Stomach (tissue), 9 donors: Measurements from ENCODE around the gene CXCR5. TPM values are rescaled to one million over a fixed set of nuclear protein-coding genes. Genes with fewer than 3 reads are reported as not detected.

Source experiments
- DNase-seq, 2 donors: peaks; one replicate each; pipeline versions ENCODE4 v3.0.0 to v3.0.0-alpha.2; 2013 to 2019
- H3K27ac ChIP-seq, 5 donors: fragments of 200-600 bp in 4 of 5; sonication (generic) in 4 of 5; one replicate each; pipeline ENCODE4 v1.5.1; 2013 to 2019; ENCODE audit warnings: mild to moderate bottlenecking in 1 of 5, moderate library complexity in 1 of 5
- H3K27me3 ChIP-seq, 3 donors: fragments of 200-600 bp; sonication (generic); one replicate each; pipeline ENCODE4 v1.5.1; 2017 to 2019; ENCODE audit warnings: mixed run types in 1 of 3
- H3K36me3 ChIP-seq, 4 donors: fragments of 200-600 bp; sonication (generic); 1 replicate in 3 of 4; 2 replicates in 1 of 4; pipeline ENCODE4 v1.5.1; 2016 to 2019
- H3K4me1 ChIP-seq, 4 donors: fragments of 200-600 bp; sonication (generic); one replicate each; pipeline ENCODE4 v1.5.1; 2016 to 2019
- H3K4me3 ChIP-seq, 4 donors: fragments of 200-600 bp; sonication (generic) in 3 of 4; one replicate each; pipeline ENCODE4 v1.5.1; 2016 to 2019; ENCODE audit warnings: mild to moderate bottlenecking in 1 of 4
- H3K9me3 ChIP-seq, 4 donors: fragments of 200-600 bp; sonication (generic); one replicate each; pipeline ENCODE4 v1.5.1; 2016 to 2019
- EP300 ChIP-seq: sonication (generic); formaldehyde crosslinking; IDR thresholded peaks from one replicate; pipeline ENCODE4 v1.6.1; 2017; ENCODE audit warnings: antibody characterized with exemption
- POLR2A ChIP-seq, 4 donors: fragments of 450-650 bp; IDR thresholded peaks; one replicate each; pipeline ENCODE4 v1.6.1; 2016; ENCODE audit warnings: antibody characterized with exemption in 4 of 4, control low read depth in 2 of 4, mild to moderate bottlenecking in 1 of 4, moderate library complexity in 1 of 4
- POLR2AphosphoS5 ChIP-seq, 3 donors: sonication (generic); formaldehyde crosslinking; IDR thresholded peaks; one replicate each; pipeline ENCODE4 v1.6.1; 2016; ENCODE audit warnings: antibody characterized with exemption in 3 of 3
- WGBS, 5 donors: extraction: QIAGEN DNeasy Blood & Tissue Kit in 3 of 5; methylation state at CpG; one replicate each; pipeline versions ENCODE4 v1.1.5 to v1.1.7; 2013 to 2018; 5-methylcytosine and 5-hydroxymethylcytosine counted together
- intact Hi-C: fragments of 100-400 bp; cut with DNase I; formaldehyde crosslinking; loops from one replicate; pipeline ENCODE4 v1.15.1; 2023; ENCODE audit warnings: low total_unique reads
- polyA plus RNA-seq, 3 donors: library from polyadenylated mRNA; stranded (reverse); fragments of 200-250 nt; gene quantifications; one replicate each; pipeline ENCODE4 v1.2.3, GENCODE V29; 2013
- total RNA-seq, 5 donors: library from RNA; depleted of rRNA; stranded (reverse); fragments of >200 nt; gene quantifications; one replicate each; pipeline versions ENCODE4 v1.1.0 to v1.2.3, GENCODE V29; 2014 to 2016
- TF ChIP-seq, protein P1 (sequence below), 7 experiments: fragments of 450-650 bp in 4 of 7; fragments of 200-600 bp in 3 of 7; sonication (generic) in 3 of 7; IDR thresholded peaks; one replicate each; pipeline ENCODE4 v1.5.1; 2016 to 2019; ENCODE audit warnings: antibody characterized with exemption in 7 of 7, control low read depth in 2 of 7, mild to moderate bottlenecking in 1 of 7
- donor health status: healthy with polysubstance abuse.
- donor health status: Bipolar disorder and iron deficiency.
- donor health status: healthy.

CXCR5 gene
- total and polyA plus RNA-seq, 8 donors, result 0.12 to 0.60 (median 0.15) TPM; not detected in 4

DNA sequence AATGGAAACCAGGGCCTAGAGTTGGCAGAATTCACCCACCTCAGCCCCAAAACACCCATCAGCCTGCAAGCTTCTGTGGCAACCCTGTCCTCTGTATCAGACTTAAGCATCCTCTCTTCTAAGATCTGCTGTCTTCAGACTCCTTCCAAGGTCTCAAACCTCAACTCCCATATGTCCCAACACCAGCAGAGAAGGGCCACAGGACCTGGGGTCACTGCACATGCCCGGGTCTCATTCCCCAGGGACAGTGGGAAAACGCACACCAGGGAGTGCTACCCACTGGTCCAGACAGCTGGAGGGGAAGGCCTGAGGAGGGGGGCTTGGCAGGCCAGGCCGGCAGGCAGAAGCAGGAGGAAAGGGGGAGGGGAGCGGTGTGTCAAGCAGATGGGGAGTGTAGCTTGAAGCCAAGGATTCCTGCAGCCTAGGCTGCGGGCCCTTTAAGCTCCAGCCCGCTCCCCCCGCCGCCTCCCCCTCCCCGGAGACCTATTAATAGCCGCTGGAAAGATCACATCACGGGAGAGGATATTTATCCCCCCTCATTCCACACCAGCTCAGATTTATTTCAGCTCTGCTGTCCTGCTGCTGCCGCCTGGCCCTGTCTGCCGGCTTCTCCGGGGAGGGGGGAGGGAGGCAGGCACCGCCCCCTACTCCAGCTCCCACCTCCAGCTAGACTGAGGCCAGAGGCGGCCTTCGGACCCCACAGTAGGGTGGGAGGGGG, 25.4 kb downstream of the CXCR5 start:
- intact Hi-C loops, result loop anchor here (2.0 kb wide), 1 partner anchor 20 kb away; no protein-coding TSS in a partner anchor
- peak; percentile 72 to 96 for DNase-seq
- Histone ChIP-seq H3K27ac (peak overlapping the region; percentile 82 to 99 (median 97)), H3K9me3 (no peaks in the 10 kb centered on the region), H3K4me1 (peaks cover 73 to 77% (median 74%) of the 10 kb centered on the region in 4 donors), H3K27me3 (no peaks in the 10 kb centered on the region), H3K36me3 (peaks cover 32 to 47% (median 44%) of the 10 kb centered on the region in 4 donors), H3K4me3 (peak overlapping the region; percentile 36 to 45 (median 39))
- TF ChIP-seq POLR2AphosphoS5 (IDR thresholded peaks at IDR 0.05) (peak; percentile 44 to 55 (median 49)), EP300 (no peak)
- WGBS, 5 donors, result 10 to 19% (median 15%) methylated on average over 16 to 17 of the region's 17 CpGs

DNA sequence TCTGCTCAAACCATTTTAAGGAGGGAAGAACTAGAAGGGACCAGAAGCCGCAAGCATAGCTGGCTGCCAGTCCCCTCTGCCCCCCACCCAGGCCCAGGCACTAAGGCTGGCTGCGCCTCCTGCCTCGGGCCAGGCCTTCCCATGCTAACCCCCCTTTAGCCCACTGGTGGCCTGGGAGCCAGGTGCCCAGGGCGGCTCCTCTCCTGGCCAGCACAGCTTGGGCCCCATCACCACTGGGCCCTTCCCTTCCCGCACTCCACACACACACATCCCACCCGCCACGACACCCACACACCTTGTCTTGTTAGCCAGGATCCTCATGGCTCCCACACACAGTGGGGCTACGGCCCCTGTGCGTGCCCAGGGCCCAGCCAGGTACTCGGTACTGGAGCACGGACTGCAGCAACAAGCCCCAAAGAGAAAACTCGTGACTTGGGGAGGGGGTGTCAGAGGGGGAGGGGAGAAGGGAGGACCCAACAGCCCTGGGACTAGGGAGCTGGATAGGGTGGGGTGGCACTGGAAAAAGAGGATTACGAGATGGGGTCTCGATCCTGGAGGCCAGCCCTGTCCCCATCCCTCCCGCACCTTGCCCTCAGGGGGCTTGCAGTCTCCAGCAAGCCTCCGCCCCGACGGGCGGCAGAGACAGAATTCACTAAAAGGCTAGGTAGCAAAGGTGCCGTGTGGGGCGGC, 26.1 kb downstream of the CXCR5 start:
- no peaks in the 10 kb centered on the region for H3K9me3 ChIP-seq
- peaks cover 27 to 40% (median 37%) of the 10 kb centered on the region in 4 donors for H3K36me3 ChIP-seq
- H3K27ac ChIP-seq, result peak overlapping the region; percentile 82 to 99 (median 97)
- 30 to 45% (median 40%) methylated on average over 16 to 21 of the region's 21 CpGs for WGBS, 5 donors
- no peak for DNase-seq
- intact Hi-C loops, result loop anchor here (2.0 kb wide), 1 partner anchor 19 kb away; no protein-coding TSS in a partner anchor
- peak overlapping the region; percentile 36 to 45 (median 39) for H3K4me3 ChIP-seq
- no peak for TF ChIP-seq POLR2A (IDR thresholded peaks at IDR 0.05)
- TF ChIP-seq POLR2AphosphoS5 (IDR thresholded peaks at IDR 0.05), result no peak
- TF ChIP-seq EP300, result no peak
- TF ChIP-seq, protein P1, sequence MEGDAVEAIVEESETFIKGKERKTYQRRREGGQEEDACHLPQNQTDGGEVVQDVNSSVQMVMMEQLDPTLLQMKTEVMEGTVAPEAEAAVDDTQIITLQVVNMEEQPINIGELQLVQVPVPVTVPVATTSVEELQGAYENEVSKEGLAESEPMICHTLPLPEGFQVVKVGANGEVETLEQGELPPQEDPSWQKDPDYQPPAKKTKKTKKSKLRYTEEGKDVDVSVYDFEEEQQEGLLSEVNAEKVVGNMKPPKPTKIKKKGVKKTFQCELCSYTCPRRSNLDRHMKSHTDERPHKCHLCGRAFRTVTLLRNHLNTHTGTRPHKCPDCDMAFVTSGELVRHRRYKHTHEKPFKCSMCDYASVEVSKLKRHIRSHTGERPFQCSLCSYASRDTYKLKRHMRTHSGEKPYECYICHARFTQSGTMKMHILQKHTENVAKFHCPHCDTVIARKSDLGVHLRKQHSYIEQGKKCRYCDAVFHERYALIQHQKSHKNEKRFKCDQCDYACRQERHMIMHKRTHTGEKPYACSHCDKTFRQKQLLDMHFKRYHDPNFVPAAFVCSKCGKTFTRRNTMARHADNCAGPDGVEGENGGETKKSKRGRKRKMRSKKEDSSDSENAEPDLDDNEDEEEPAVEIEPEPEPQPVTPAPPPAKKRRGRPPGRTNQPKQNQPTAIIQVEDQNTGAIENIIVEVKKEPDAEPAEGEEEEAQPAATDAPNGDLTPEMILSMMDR (IDR thresholded peaks at IDR 0.05), result no peak
- no peaks in the 10 kb centered on the region for H3K27me3 ChIP-seq
- H3K4me1 ChIP-seq, result peaks cover 80 to 84% (median 81%) of the 10 kb centered on the region in 4 donors

DNA sequence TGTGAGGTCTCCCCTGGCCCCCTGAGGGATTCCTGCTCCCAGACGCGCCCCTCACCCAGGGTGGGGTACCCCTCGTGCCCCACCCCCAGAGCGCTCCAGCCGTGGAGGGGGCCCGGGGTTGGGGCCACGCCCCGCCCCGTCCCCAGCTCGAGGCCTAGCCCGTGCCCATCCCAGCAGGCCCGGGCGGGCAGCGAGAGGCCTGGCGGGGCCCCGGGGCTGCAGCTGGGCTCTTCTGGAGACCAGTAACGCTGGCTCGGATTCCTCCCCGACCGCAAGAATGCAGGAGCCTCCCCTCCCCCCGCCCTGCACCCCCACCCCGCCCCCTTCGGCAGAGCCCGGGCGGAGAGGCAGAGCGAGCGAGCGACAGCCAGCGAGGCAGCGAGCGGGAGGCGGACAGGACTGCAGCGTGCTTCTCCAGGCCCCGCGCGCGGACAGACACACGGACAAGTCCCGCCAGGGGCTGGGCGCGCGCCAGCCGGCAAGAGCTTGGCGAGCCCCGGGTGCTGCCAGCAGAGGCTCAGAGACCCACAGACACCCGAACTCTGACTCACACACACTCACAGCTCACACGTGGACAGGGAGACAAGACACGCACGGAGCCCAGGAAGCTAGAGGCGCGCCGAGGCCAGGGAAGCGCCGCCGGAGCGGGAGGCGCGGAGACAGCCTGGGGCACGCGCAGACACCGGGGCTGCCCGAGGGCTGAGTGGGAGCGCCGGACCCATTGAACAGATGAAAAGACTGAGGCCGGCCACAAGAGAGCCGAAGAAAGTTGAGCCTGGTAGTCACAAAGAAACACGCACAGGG, 26.8 kb downstream of the CXCR5 start:
- TF ChIP-seq EP300, result no peak
- peak; percentile 2 to 67 (median 54) for TF ChIP-seq POLR2AphosphoS5 (IDR thresholded peaks at IDR 0.05)
- TF ChIP-seq, protein P1 (IDR thresholded peaks at IDR 0.05), result peak in 1 of 7 experiments; percentile 8
- 5 to 17% (median 10%) methylated on average over 26 to 67 of the region's 67 CpGs for WGBS, 5 donors
- peak; percentile 82 to 91 for DNase-seq
- Histone ChIP-seq H3K27ac (peak overlapping the region; percentile 82 to 99 (median 97)), H3K36me3 (peaks cover 21 to 32% (median 30%) of the 10 kb centered on the region in 4 donors), H3K9me3 (no peaks in the 10 kb centered on the region), H3K27me3 (no peaks in the 10 kb centered on the region), H3K4me1 (peaks cover 87 to 91% (median 89%) of the 10 kb centered on the region in 4 donors), H3K4me3 (peak overlapping the region; percentile 36 to 45 (median 39))
- intact Hi-C loops, result no loop called here

DNA sequence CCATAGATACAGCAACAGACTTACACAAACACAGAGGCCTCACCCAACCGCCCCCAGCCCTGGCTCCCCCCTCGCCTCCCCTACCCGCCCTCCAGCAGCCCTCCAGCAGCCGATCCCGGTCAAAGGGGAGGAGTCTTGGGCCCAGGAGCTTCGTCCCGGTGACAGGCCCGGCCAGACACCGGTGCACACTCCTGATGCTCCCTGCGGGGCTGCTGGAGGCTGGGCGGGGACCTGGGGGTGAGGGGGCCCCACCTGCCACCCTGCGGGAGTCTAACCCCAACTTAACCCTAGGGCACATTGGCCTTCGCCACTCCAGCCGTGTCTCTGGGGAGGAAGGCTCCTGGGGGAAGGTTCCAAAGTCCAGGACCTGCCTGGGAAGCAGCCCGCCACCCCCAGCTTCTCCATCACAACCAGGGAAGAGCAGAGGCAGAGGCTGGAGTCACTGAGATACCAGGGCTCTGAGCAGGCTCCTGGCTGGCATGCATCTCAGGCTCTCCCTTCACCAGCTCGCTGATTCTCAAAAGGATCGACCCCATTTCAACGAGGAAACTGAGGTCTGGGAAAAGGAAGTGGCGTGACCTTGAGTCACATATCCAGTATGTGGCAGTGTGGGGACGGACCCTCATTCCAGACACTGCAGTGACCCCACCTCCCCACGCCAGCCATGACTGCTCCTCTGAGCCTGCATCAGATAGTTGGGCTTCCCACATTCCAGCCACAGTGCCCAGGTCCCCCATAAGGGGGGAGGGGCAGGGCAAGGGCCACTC, 27.6 kb downstream of the CXCR5 start:
- WGBS, 5 donors, result 14 to 27% (median 21%) methylated on average over 15 to 21 of the region's 21 CpGs
- peak in 1 of 2 donors; percentile 76 for DNase-seq
- Histone ChIP-seq H3K9me3 (no peaks in the 10 kb centered on the region), H3K4me1 (peaks cover 95 to 99% (median 96%) of the 10 kb centered on the region in 4 donors), H3K36me3 (peaks cover 13 to 24% (median 22%) of the 10 kb centered on the region in 4 donors), H3K27ac (peak overlapping the region; percentile 82 to 99 (median 97)), H3K27me3 (no peaks in the 10 kb centered on the region), H3K4me3 (peak overlapping the region; percentile 36 to 45 (median 39))
- intact Hi-C loops, result no loop called here
- TF ChIP-seq POLR2A (IDR thresholded peaks at IDR 0.05), result no peak
- TF ChIP-seq, protein P1 (IDR thresholded peaks at IDR 0.05), result no peak
- TF ChIP-seq POLR2AphosphoS5 (IDR thresholded peaks at IDR 0.05), result no peak
- no peak for TF ChIP-seq EP300
